SK-N-SH (cell line): ENCODE measurements around the gene QKI. TPM values are rescaled to one million over a fixed set of nuclear protein-coding genes. Genes with fewer than 3 reads are reported as not detected.

Experiments used
- CTCF ChIA-PET: fragments of 300-600, 350-600 bp; formaldehyde crosslinking; extraction: SDS; loops from one replicate; lab custom pipeline; 2021; lab: Yijun Ruan, JAX
- POLR2A ChIA-PET: fragments of 350-600 bp; sonication (Branson Sonifier 250); formaldehyde crosslinking; extraction: SDS; loops from one replicate; lab custom pipeline; 2020; ENCODE audit warnings: antibody characterized with exemption, inconsistent platforms; lab: Yijun Ruan, JAX
- DNase-seq: peaks from one replicate; pipeline ENCODE4 v3.0.0; 2012
- H2AFZ ChIP-seq: fragments of 200-600 bp; sonication (generic); 2 replicates; pipeline ENCODE4 v1.8.1; 2016; ENCODE audit warnings: antibody characterized with exemption, mild to moderate bottlenecking, low read depth
- H3F3A ChIP-seq: fragments of 200-600 bp; sonication (generic); replicated peaks from 2 replicates; pipeline ENCODE3; 2016; ENCODE audit warnings: antibody characterized with exemption, mild to moderate bottlenecking; ENCODE audit not compliant: insufficient read depth
- H3K27ac ChIP-seq, 2 experiments: fragments of 200-500 bp in 1 of 2; fragments of 200-600 bp in 1 of 2; sonication (Bioruptor generic) in 1 of 2; sonication (generic), shearing (Covaris generic) in 1 of 2; 2 replicates each; pipeline versions ENCODE4 v1.5.1 to v1.6.1; 2014 to 2016; ENCODE audit warnings: low read depth in 2 of 2, inconsistent platforms in 1 of 2, low read length in 1 of 2, mild to moderate bottlenecking in 1 of 2, mixed read lengths in 1 of 2
- H3K27me3 ChIP-seq: fragments of 200-600 bp; sonication (generic), shearing (Covaris generic); 2 replicates; pipeline ENCODE4 v1.6.1; 2016; ENCODE audit warnings: mixed run types; ENCODE audit not compliant: insufficient read depth
- H3K36me3 ChIP-seq, 2 experiments: fragments of 200-500 bp in 1 of 2; fragments of 200-600 bp in 1 of 2; sonication (Bioruptor generic) in 1 of 2; sonication (generic) in 1 of 2; replicated peaks in 1 of 2; 2 replicates each; pipeline versions ENCODE3 to v1.5.1; 2014 to 2016; ENCODE audit warnings: low read length in 1 of 2, mild to moderate bottlenecking in 1 of 2; ENCODE audit not compliant: insufficient read depth in 2 of 2, control insufficient read depth in 1 of 2
- H3K4me1 ChIP-seq, 2 experiments: fragments of 200-500 bp in 1 of 2; fragments of 200-600 bp in 1 of 2; sonication (Bioruptor generic) in 1 of 2; sonication (generic), shearing (Covaris generic) in 1 of 2; 2 replicates each; pipeline versions ENCODE4 v1.5.1 to v1.6.1; 2014 to 2016; ENCODE audit warnings: low read depth in 1 of 2, low read length in 1 of 2, mixed run types in 1 of 2; ENCODE audit not compliant: insufficient read depth in 2 of 2, control insufficient read depth in 1 of 2
- H3K4me2 ChIP-seq: fragments of 200-600 bp; sonication (generic), shearing (Covaris generic); 2 replicates; pipeline ENCODE4 v1.6.1; 2017; ENCODE audit warnings: mixed run types
- H3K4me3 ChIP-seq, 2 experiments: fragments of 200-500 bp in 1 of 2; fragments of 200-600 bp in 1 of 2; sonication (Bioruptor generic) in 1 of 2; sonication (generic), shearing (Covaris generic) in 1 of 2; 2 replicates each; pipeline versions ENCODE4 v1.5.1 to v1.8.1; 2014 to 2016; ENCODE audit warnings: low read depth in 2 of 2, inconsistent platforms in 1 of 2, low read length in 1 of 2, mild to moderate bottlenecking in 1 of 2, mixed read lengths in 1 of 2, moderate library complexity in 1 of 2
- H3K79me2 ChIP-seq: fragments of 200-600 bp; sonication (generic); 2 replicates; pipeline ENCODE4 v1.8.1; 2017; ENCODE audit warnings: mild to moderate bottlenecking; ENCODE audit not compliant: insufficient read depth
- H3K9ac ChIP-seq: fragments of 200-600 bp; sonication (generic); 2 replicates; pipeline ENCODE4 v1.6.1; 2017; ENCODE audit warnings: mixed run types
- H3K9me2 ChIP-seq: fragments of 200-600 bp; sonication (generic); 2 replicates; pipeline ENCODE4 v1.6.1; 2017; ENCODE audit warnings: mixed run types
- H3K9me3 ChIP-seq: fragments of 200-600 bp; sonication (generic); 2 replicates; pipeline ENCODE4 v1.6.1; 2017; ENCODE audit warnings: mixed run types, mild to moderate bottlenecking, moderate library complexity
- H4K20me1 ChIP-seq: fragments of 200-600 bp; sonication (generic); 2 replicates; pipeline ENCODE4 v1.6.1; 2017; ENCODE audit warnings: mild to moderate bottlenecking, mixed run types; ENCODE audit not compliant: insufficient read depth
- CHD2 ChIP-seq: fragments of 150-350 bp; IDR thresholded peaks from 2 replicates; pipeline ENCODE4 v1.6.1; 2018; ENCODE audit warnings: low read length; ENCODE audit not compliant: partially characterized antibody
- ELF1 ChIP-seq: IDR thresholded peaks from 2 replicates; pipeline ENCODE4 v1.4.0; 2012
- FOSL2 ChIP-seq: IDR thresholded peaks from 2 replicates; pipeline ENCODE4 v1.4.0; 2012; ENCODE audit warnings: low read depth, mild to moderate bottlenecking, moderate library complexity, borderline replicate concordance
- FOXJ3 ChIP-seq: sonication (generic); formaldehyde crosslinking; IDR thresholded peaks from 2 replicates; pipeline ENCODE4 v1.5.1; 2020; ENCODE audit warnings: mild to moderate bottlenecking, missing genetic modification reagents
- FOXM1 ChIP-seq: IDR thresholded peaks from 2 replicates; pipeline ENCODE4 v1.4.0; 2012; ENCODE audit warnings: low read depth, mild to moderate bottlenecking
- GABPA ChIP-seq: IDR thresholded peaks from 2 replicates; pipeline ENCODE4 v1.4.0; 2012; ENCODE audit warnings: low read depth, mild to moderate bottlenecking
- GATA2 ChIP-seq: sonication (generic); formaldehyde crosslinking; IDR thresholded peaks from 2 replicates; pipeline ENCODE4 v1.5.0; 2020; ENCODE audit warnings: mild to moderate bottlenecking, missing genetic modification reagents
- IRF3 ChIP-seq: fragments of 150-350 bp; IDR thresholded peaks from 2 replicates; pipeline ENCODE4 v1.6.1; 2016; ENCODE audit warnings: mild to moderate bottlenecking, low read depth, low read length
- MEF2A ChIP-seq: IDR thresholded peaks from 2 replicates; pipeline ENCODE4 v1.4.0; 2012; ENCODE audit warnings: low read depth, borderline replicate concordance
- MXI1 ChIP-seq: IDR thresholded peaks from 2 replicates; pipeline ENCODE4 v1.6.1; 2012; ENCODE audit warnings: mild to moderate bottlenecking, low read depth, low read length, improper control_type of control experiment
- NFIC ChIP-seq: IDR thresholded peaks from 2 replicates; pipeline ENCODE4 v1.4.0; 2012; ENCODE audit warnings: borderline replicate concordance
- PBX3 ChIP-seq: IDR thresholded peaks from 2 replicates; pipeline ENCODE4; 2012
- POLR2AphosphoS5 ChIP-seq: IDR thresholded peaks from 2 replicates; pipeline ENCODE4 v1.6.1; 2012; ENCODE audit warnings: low read depth, low read length
- RAD21 ChIP-seq: IDR thresholded peaks from 2 replicates; pipeline ENCODE4 v1.6.1; 2012; ENCODE audit warnings: mild to moderate bottlenecking, low read length
- REST ChIP-seq: IDR thresholded peaks from 2 replicates; pipeline ENCODE4 v1.6.1; 2012; ENCODE audit warnings: mild to moderate bottlenecking, low read depth, low read length, moderate library complexity
- SIN3A ChIP-seq: IDR thresholded peaks from 2 replicates; pipeline ENCODE4 v1.6.1; 2012; ENCODE audit warnings: low read depth, mild to moderate bottlenecking, low read length, moderate library complexity, borderline replicate concordance
- SMC3 ChIP-seq: IDR thresholded peaks from 2 replicates; pipeline ENCODE4 v1.6.1; 2012; ENCODE audit warnings: low read depth, low read length, improper control_type of control experiment
- TAF1 ChIP-seq: IDR thresholded peaks from 2 replicates; pipeline ENCODE4 v1.6.1; 2012; ENCODE audit warnings: low read depth, mild to moderate bottlenecking, low read length, moderate library complexity, borderline replicate concordance
- ZBTB33 ChIP-seq: IDR thresholded peaks from 2 replicates; pipeline ENCODE4 v1.4.0; 2012; ENCODE audit warnings: low read depth, borderline replicate concordance
- WGBS: methylation state at CpG from one replicate; pipeline ENCODE4 v1.1.6; 2017; ENCODE audit warnings: low lambda C conversion rate; 5-methylcytosine and 5-hydroxymethylcytosine counted together
- polyA plus RNA-seq, 3 experiments: library from polyadenylated mRNA; depleted of rRNA; stranded (reverse); fragments of >200 nt; gene quantifications; 2 replicates each; pipeline ENCODE4 v1.2.3, GENCODE V29; 2012

The QKI gene
- polyA plus RNA-seq, 1 of the 3 experiments (the other 2 are of a cell fraction) = 51.1 TPM

GRCh38 chr6:163454425-163454824, 39.9 kb downstream of the QKI start:
- H3K9me3 ChIP-seq = no peaks in the 10 kb centered on the region
- peaks cover 0 to 9% of the 10 kb centered on the region in 2 experiments; a peak in 2 of 4 replicates for H3K4me1 ChIP-seq
- CTCF ChIA-PET = no interaction called here
- H3K27me3 ChIP-seq = no peaks in the 10 kb centered on the region
- POLR2A ChIA-PET = no interaction called here
- H3K27ac ChIP-seq = no peak overlapping the region
- no peak overlapping the region for H2AFZ ChIP-seq
- H4K20me1 ChIP-seq = peaks cover 97% of the 10 kb centered on the region
- 94% methylated on average over 2 of the region's 2 CpGs for WGBS
- peaks cover 8 to 37% of the 10 kb centered on the region in 2 experiments for H3K36me3 ChIP-seq
- no peak overlapping the region for H3K4me2 ChIP-seq
- H3F3A ChIP-seq = peaks cover 26% of the 10 kb centered on the region
- TF ChIP-seq FOXJ3 (no peak), ELF1 (no peak), MEF2A (no peak), GABPA (no peak), POLR2AphosphoS5 (no peak), MXI1 (no peak), IRF3 (no peak), PBX3 (no peak), SIN3A (no peak), RAD21 (no peak), REST (no peak), ZBTB33 (no peak), TAF1 (no peak), FOSL2 (no peak), FOXM1 (no peak), GATA2 (CRISPR knock-in tag) (no peak), SMC3 (no peak), CHD2 (no peak), NFIC (no peak)
- TF ChIP-seq, all 33 proteins: peak for 0
- no peak overlapping the region for H3K9ac ChIP-seq
- H3K79me2 ChIP-seq = peaks cover 100% of the 10 kb centered on the region
- DNase-seq = no peak
- no peak overlapping the region for H3K4me3 ChIP-seq
- H3K9me2 ChIP-seq = no peaks in the 10 kb centered on the region
